H1 (cell line): ENCODE results near the gene MTERF1. TPM values are rescaled to one million over a fixed set of nuclear protein-coding genes. Genes with fewer than 3 reads are reported as not detected.

ENCODE experiments used
- CTCF ChIA-PET: fragments of 300-600 bp; sonication (Branson Sonifier 250); formaldehyde crosslinking; loops from one replicate; lab custom pipeline; 2021; ENCODE audit not compliant: partially characterized antibody; lab: Charles Lee
- POLR2A ChIA-PET: fragments of 300-600 bp; sonication (Branson Sonifier 250); formaldehyde crosslinking; loops from one replicate; lab custom pipeline; 2021; ENCODE audit warnings: inconsistent platforms; ENCODE audit not compliant: partially characterized antibody; lab: Charles Lee
- DNase-seq, 2 experiments: peaks; one replicate each; pipeline versions ENCODE4 v3.0.0 to v3.0.0-alpha.2; 2010 to 2022; ENCODE audit warnings: low spot score in 2 of 2, low read depth in 1 of 2, mixed read lengths in 1 of 2
- FAIRE-seq: peaks from 2 replicates; lab custom pipeline; 2011; peaks lifted over from hg19 to GRCh38; lab: Jason Lieb, UNC
- H2AFZ ChIP-seq: 2 replicates; pipeline ENCODE4 v1.8.1; 2012; ENCODE audit warnings: low read length, inconsistent platforms
- H2AK5ac ChIP-seq: 2 replicates; pipeline ENCODE4 v1.6.1; 2013; ENCODE audit warnings: low read depth, low read length
- H2BK120ac ChIP-seq: replicated peaks from 2 replicates; pipeline ENCODE3; 2013; ENCODE audit warnings: low read depth, low read length, inconsistent platforms
- H2BK12ac ChIP-seq: 2 replicates; pipeline ENCODE4 v1.6.1; 2013; ENCODE audit warnings: low read depth, low read length
- H2BK15ac ChIP-seq: 2 replicates; pipeline ENCODE4 v1.6.1; 2013; ENCODE audit warnings: low read length
- H2BK20ac ChIP-seq: 2 replicates; pipeline ENCODE4 v1.6.1; 2013; ENCODE audit warnings: low read length
- H2BK5ac ChIP-seq: 2 replicates; pipeline ENCODE4 v1.6.1; 2013; ENCODE audit warnings: low read depth, low read length
- H3K14ac ChIP-seq: 2 replicates; pipeline ENCODE4 v1.6.1; 2013; ENCODE audit warnings: inconsistent platforms; ENCODE audit not compliant: insufficient read length
- H3K18ac ChIP-seq: 2 replicates; pipeline ENCODE4 v1.6.1; 2013; ENCODE audit warnings: low read length; ENCODE audit errors: extremely low read depth
- H3K23ac ChIP-seq: 2 replicates; pipeline ENCODE4 v1.6.1; 2013; ENCODE audit warnings: inconsistent platforms; ENCODE audit not compliant: insufficient read length
- H3K23me2 ChIP-seq: 2 replicates; pipeline ENCODE4 v1.6.1; 2013; ENCODE audit warnings: low read depth, low read length
- H3K27ac ChIP-seq: 2 replicates; pipeline ENCODE4 v1.6.1; 2011; ENCODE audit warnings: low read depth, low read length, inconsistent platforms
- H3K27me3 ChIP-seq, 4 experiments: replicated peaks in 1 of 4; 1 replicate in 1 of 4; 2 replicates in 3 of 4; pipeline versions ENCODE4 v1.6.1 to v1.8.1; 2011 to 2013; ENCODE audit warnings: low read length in 3 of 4, mild to moderate bottlenecking in 3 of 4, inconsistent platforms in 2 of 4, mixed read lengths in 2 of 4, moderate library complexity in 1 of 4; ENCODE audit not compliant: control insufficient read depth in 3 of 4, insufficient read depth in 3 of 4; ENCODE audit errors: extremely low read depth in 1 of 4
- H3K36me3 ChIP-seq, 4 experiments: 2 replicates each; pipeline versions ENCODE4 v1.6.1 to v1.8.1; 2011 to 2013; ENCODE audit warnings: mild to moderate bottlenecking in 4 of 4, low read length in 3 of 4, moderate library complexity in 2 of 4, control low read depth in 1 of 4, inconsistent platforms in 1 of 4; ENCODE audit not compliant: insufficient read depth in 4 of 4, control insufficient read depth in 2 of 4
- H3K4ac ChIP-seq: replicated peaks from 2 replicates; pipeline ENCODE3; 2013; ENCODE audit warnings: low read length, low read depth, mixed read lengths, inconsistent platforms; ENCODE audit not compliant: insufficient read length
- H3K4me1 ChIP-seq, 4 experiments: replicated peaks in 1 of 4; 1 replicate in 1 of 4; 2 replicates in 3 of 4; pipeline versions ENCODE4 v1.6.1 to v1.8.1; 2011 to 2013; ENCODE audit warnings: low read length in 3 of 4, inconsistent platforms in 2 of 4, mixed read lengths in 1 of 4; ENCODE audit not compliant: insufficient read depth in 4 of 4, control insufficient read depth in 3 of 4
- H3K4me2 ChIP-seq, 2 experiments: 2 replicates each; pipeline versions ENCODE4 v1.6.1 to v1.8.1; 2011 to 2013; ENCODE audit warnings: low read depth in 2 of 2, low read length in 2 of 2, control low read depth in 1 of 2, inconsistent platforms in 1 of 2, mild to moderate bottlenecking in 1 of 2; ENCODE audit not compliant: insufficient read depth in 1 of 2
- H3K4me3 ChIP-seq, 4 experiments: fragments of 200-600, 300-600 bp in 1 of 4; sonication (generic), shearing (Covaris generic), sonication (Bioruptor Twin) in 1 of 4; 2 replicates each; pipeline versions ENCODE4 v1.5.1 to v1.8.1; 2011 to 2016; ENCODE audit warnings: low read length in 4 of 4, low read depth in 3 of 4, control low read depth in 2 of 4, inconsistent platforms in 2 of 4, mild to moderate bottlenecking in 2 of 4, mixed read lengths in 1 of 4, moderate library complexity in 1 of 4; ENCODE audit not compliant: insufficient read depth in 2 of 4; ENCODE audit errors: extremely low read depth in 1 of 4
- H3K56ac ChIP-seq: replicated peaks from 2 replicates; pipeline ENCODE3; 2013; ENCODE audit warnings: low read depth, mild to moderate bottlenecking, mixed read lengths, low read length, inconsistent platforms; ENCODE audit not compliant: insufficient read length
- H3K79me1 ChIP-seq: 2 replicates; pipeline ENCODE4 v1.6.1; 2013; ENCODE audit warnings: low read depth, low read length, control low read depth
- H3K79me2 ChIP-seq, 2 experiments: 2 replicates each; pipeline versions ENCODE4 v1.6.1 to v1.8.1; 2012 to 2013; ENCODE audit warnings: low read length in 2 of 2, mild to moderate bottlenecking in 2 of 2, inconsistent platforms in 1 of 2; ENCODE audit not compliant: insufficient read depth in 2 of 2, control insufficient read depth in 1 of 2
- H3K9ac ChIP-seq, 4 experiments: replicated peaks in 1 of 4; 1 replicate in 1 of 4; 2 replicates in 3 of 4; pipeline versions ENCODE4 v1.6.1 to v1.8.1; 2011 to 2013; ENCODE audit warnings: low read depth in 3 of 4, low read length in 3 of 4, control low read depth in 2 of 4, mild to moderate bottlenecking in 2 of 4, moderate library complexity in 2 of 4, inconsistent platforms in 1 of 4; ENCODE audit errors: extremely low read depth in 1 of 4
- H3K9me3 ChIP-seq, 2 experiments: 2 replicates each; pipeline versions ENCODE4 v1.6.1 to v1.8.1; 2012 to 2013; ENCODE audit warnings: mild to moderate bottlenecking in 2 of 2, moderate library complexity in 2 of 2, control low read depth in 1 of 2, inconsistent platforms in 1 of 2, low read depth in 1 of 2, low read length in 1 of 2, mixed read lengths in 1 of 2; ENCODE audit not compliant: insufficient read depth in 2 of 2
- H4K20me1 ChIP-seq, 2 experiments: replicated peaks in 1 of 2; 2 replicates each; pipeline versions ENCODE3 to v1.8.1; 2011 to 2013; ENCODE audit warnings: inconsistent platforms in 2 of 2, low read length in 2 of 2, mild to moderate bottlenecking in 1 of 2; ENCODE audit not compliant: insufficient read depth in 2 of 2, control insufficient read depth in 1 of 2
- H4K5ac ChIP-seq: 2 replicates; pipeline ENCODE4 v1.6.1; 2013; ENCODE audit warnings: low read length, low read depth, mixed read lengths, inconsistent platforms; ENCODE audit not compliant: insufficient read length
- H4K8ac ChIP-seq: 2 replicates; pipeline ENCODE4 v1.8.0; 2013; ENCODE audit warnings: mild to moderate bottlenecking, moderate library complexity, low read length, inconsistent platforms; ENCODE audit not compliant: insufficient read depth; ENCODE audit errors: extremely low read depth
- H4K91ac ChIP-seq: replicated peaks from 2 replicates; pipeline ENCODE3; 2013; ENCODE audit warnings: low read length, mixed read lengths, inconsistent platforms; ENCODE audit not compliant: insufficient read length
- ATF2 ChIP-seq: IDR thresholded peaks from 2 replicates; pipeline ENCODE4 v1.6.1; 2012; ENCODE audit warnings: low read length, inconsistent platforms
- KDM4A ChIP-seq: IDR thresholded peaks from one replicate; pipeline ENCODE4 v1.7.1; 2012; ENCODE audit warnings: low read depth, mild to moderate bottlenecking, moderate library complexity, low read length, inconsistent platforms; ENCODE audit not compliant: severe bottlenecking
- WGBS, 2 experiments: shearing (Covaris generic) in 1 of 2; methylation state at CpG; one replicate each; pipeline versions ENCODE4 v1.1.6 to v1.1.7; 2013 to 2015; ENCODE audit warnings: low lambda C conversion rate in 2 of 2, mixed read lengths in 2 of 2, inconsistent platforms in 1 of 2, low coverage in 1 of 2, missing lambda C conversion rate in 1 of 2; ENCODE audit not compliant: insufficient replicate concordance in 2 of 2, insufficient coverage in 1 of 2, insufficient read length in 1 of 2; ENCODE audit errors: extremely low coverage in 1 of 2, missing lambda C conversion rate in 1 of 2; 5-methylcytosine and 5-hydroxymethylcytosine counted together
- polyA plus RNA-seq, 7 experiments: library from polyadenylated mRNA; depleted of rRNA in 3 of 7; stranded (reverse) in 5 of 7; unstranded in 2 of 7; fragments of >200 nt in 5 of 7; fragments of 200-250 nt in 2 of 7; gene quantifications; 1 replicate in 5 of 7; 2 replicates in 1 of 7; 4 replicates in 1 of 7; pipeline versions ENCODE4 v1.2.1 to v1.2.3, GENCODE V29; 2011 to 2013; ENCODE audit warnings: missing spikeins in 2 of 7, mixed read lengths in 2 of 7
- total RNA-seq: library from RNA; stranded (reverse); fragmentation: NEBNext Ultra II Directional; extraction: Animal tissue kit (Norgen Biotek cat#: 25700); gene quantifications from 2 replicates; pipeline ENCODE4 v1.2.1, GENCODE V29; 2021

MTERF1 gene
- total and polyA plus RNA-seq, 2 of the 8 experiments (the other 6 are each of a cell fraction or from before 2014, with no cell fraction given): 4.5 to 12.6 TPM

DNA sequence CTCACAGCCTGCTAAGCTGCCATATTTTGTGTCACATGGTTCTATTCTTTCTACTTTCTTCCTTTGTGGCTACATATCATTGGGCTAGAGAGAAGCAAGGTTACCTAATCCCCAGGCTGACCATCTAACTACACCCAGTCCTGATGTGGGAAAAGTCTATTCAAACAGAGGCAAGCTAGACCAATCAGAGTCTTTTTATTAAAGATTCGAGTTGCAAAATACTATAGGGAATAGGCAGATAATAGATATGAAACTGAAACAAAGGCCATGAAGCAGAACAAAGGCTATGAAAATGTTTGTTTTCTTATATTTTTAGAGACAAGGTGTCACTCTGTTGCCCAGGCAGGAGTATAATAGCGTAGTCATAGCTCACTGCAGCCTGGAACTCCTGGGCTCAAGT is 36.7 kb downstream of the MTERF1 start:
- H2BK120ac ChIP-seq: no peak overlapping the region
- no peaks in the 10 kb centered on the region for H3K23me2 ChIP-seq
- no peaks in the 10 kb centered on the region for H3K4me1 ChIP-seq
- ChIA-PET CTCF (interaction anchor here (1.0 to 5.0 kb wide), 4 partner anchors 9 to 101 kb away, joined by 3 to 27 read pairs (median 10); no protein-coding TSS in a partner anchor), POLR2A (no interaction called here)
- no peak overlapping the region for H2AK5ac ChIP-seq
- WGBS, 2 experiments: 87% methylated on average over 2 of the region's 2 CpGs; no CpG with 5 or more reads in 1 of the 2 experiments
- FAIRE-seq: no peak
- no peaks in the 10 kb centered on the region for H3K9me3 ChIP-seq
- H3K56ac ChIP-seq: no peak overlapping the region
- H3K4ac ChIP-seq: no peak overlapping the region
- no peak overlapping the region for H3K9ac ChIP-seq
- H2BK5ac ChIP-seq: no peak overlapping the region
- H3K4me2 ChIP-seq: no peak overlapping the region
- no peaks in the 10 kb centered on the region for H3K27me3 ChIP-seq
- H3K79me1 ChIP-seq: no peaks in the 10 kb centered on the region
- H4K91ac ChIP-seq: no peak overlapping the region
- no peak overlapping the region for H4K8ac ChIP-seq
- no peak overlapping the region for H3K4me3 ChIP-seq
- no peak overlapping the region for H3K18ac ChIP-seq
- no peak overlapping the region for H2AFZ ChIP-seq
- H3K23ac ChIP-seq: no peak overlapping the region
- no peak overlapping the region for H4K5ac ChIP-seq
- no peak overlapping the region for H3K14ac ChIP-seq
- H2BK12ac ChIP-seq: no peak overlapping the region
- DNase-seq: no peak
- no peak overlapping the region for H3K27ac ChIP-seq
- no peaks in the 10 kb centered on the region for H3K36me3 ChIP-seq
- no peaks in the 10 kb centered on the region for H4K20me1 ChIP-seq
- H3K79me2 ChIP-seq: no peaks in the 10 kb centered on the region
- no peak overlapping the region for H2BK15ac ChIP-seq
- no peak overlapping the region for H2BK20ac ChIP-seq
- no peak for TF ChIP-seq ATF2
- TF ChIP-seq KDM4A: no peak
